Stomach (tissue), 9 donors: ENCODE data around the gene MYO5A. TPM values are rescaled to one million over a fixed set of nuclear protein-coding genes. Genes with fewer than 3 reads are reported as not detected.

ENCODE experiments used
- DNase-seq, 2 donors: peaks; one replicate each; pipeline versions ENCODE4 v3.0.0 to v3.0.0-alpha.2; 2013 to 2019
- H3K27ac ChIP-seq, 5 donors: fragments of 200-600 bp in 4 of 5; sonication (generic) in 4 of 5; one replicate each; pipeline ENCODE4 v1.5.1; 2013 to 2019; ENCODE audit warnings: mild to moderate bottlenecking in 1 of 5, moderate library complexity in 1 of 5
- H3K27me3 ChIP-seq, 3 donors: fragments of 200-600 bp; sonication (generic); one replicate each; pipeline ENCODE4 v1.5.1; 2017 to 2019; ENCODE audit warnings: mixed run types in 1 of 3
- H3K36me3 ChIP-seq, 4 donors: fragments of 200-600 bp; sonication (generic); 1 replicate in 3 of 4; 2 replicates in 1 of 4; pipeline ENCODE4 v1.5.1; 2016 to 2019
- H3K4me1 ChIP-seq, 4 donors: fragments of 200-600 bp; sonication (generic); one replicate each; pipeline ENCODE4 v1.5.1; 2016 to 2019
- H3K4me3 ChIP-seq, 4 donors: fragments of 200-600 bp; sonication (generic) in 3 of 4; one replicate each; pipeline ENCODE4 v1.5.1; 2016 to 2019; ENCODE audit warnings: mild to moderate bottlenecking in 1 of 4
- H3K9me3 ChIP-seq, 4 donors: fragments of 200-600 bp; sonication (generic); one replicate each; pipeline ENCODE4 v1.5.1; 2016 to 2019
- EP300 ChIP-seq: sonication (generic); formaldehyde crosslinking; IDR thresholded peaks from one replicate; pipeline ENCODE4 v1.6.1; 2017; ENCODE audit warnings: antibody characterized with exemption
- POLR2A ChIP-seq, 4 donors: fragments of 450-650 bp; IDR thresholded peaks; one replicate each; pipeline ENCODE4 v1.6.1; 2016; ENCODE audit warnings: antibody characterized with exemption in 4 of 4, control low read depth in 2 of 4, mild to moderate bottlenecking in 1 of 4, moderate library complexity in 1 of 4
- POLR2AphosphoS5 ChIP-seq, 3 donors: sonication (generic); formaldehyde crosslinking; IDR thresholded peaks; one replicate each; pipeline ENCODE4 v1.6.1; 2016; ENCODE audit warnings: antibody characterized with exemption in 3 of 3
- WGBS, 5 donors: extraction: QIAGEN DNeasy Blood & Tissue Kit in 3 of 5; methylation state at CpG; one replicate each; pipeline versions ENCODE4 v1.1.5 to v1.1.7; 2013 to 2018; 5-methylcytosine and 5-hydroxymethylcytosine counted together
- intact Hi-C: fragments of 100-400 bp; cut with DNase I; formaldehyde crosslinking; loops from one replicate; pipeline ENCODE4 v1.15.1; 2023; ENCODE audit warnings: low total_unique reads
- polyA plus RNA-seq, 3 donors: library from polyadenylated mRNA; stranded (reverse); fragments of 200-250 nt; gene quantifications; one replicate each; pipeline ENCODE4 v1.2.3, GENCODE V29; 2013
- total RNA-seq, 5 donors: library from RNA; depleted of rRNA; stranded (reverse); fragments of >200 nt; gene quantifications; one replicate each; pipeline versions ENCODE4 v1.1.0 to v1.2.3, GENCODE V29; 2014 to 2016
- TF ChIP-seq, protein P1 (sequence below), 7 experiments: fragments of 450-650 bp in 4 of 7; fragments of 200-600 bp in 3 of 7; sonication (generic) in 3 of 7; IDR thresholded peaks; one replicate each; pipeline ENCODE4 v1.5.1; 2016 to 2019; ENCODE audit warnings: antibody characterized with exemption in 7 of 7, control low read depth in 2 of 7, mild to moderate bottlenecking in 1 of 7
- donor health status: healthy with polysubstance abuse.
- donor health status: Bipolar disorder and iron deficiency.
- donor health status: healthy.

Gene MYO5A
- total and polyA plus RNA-seq, 8 donors = 1.2 to 26.2 (median 12.0) TPM

DNA sequence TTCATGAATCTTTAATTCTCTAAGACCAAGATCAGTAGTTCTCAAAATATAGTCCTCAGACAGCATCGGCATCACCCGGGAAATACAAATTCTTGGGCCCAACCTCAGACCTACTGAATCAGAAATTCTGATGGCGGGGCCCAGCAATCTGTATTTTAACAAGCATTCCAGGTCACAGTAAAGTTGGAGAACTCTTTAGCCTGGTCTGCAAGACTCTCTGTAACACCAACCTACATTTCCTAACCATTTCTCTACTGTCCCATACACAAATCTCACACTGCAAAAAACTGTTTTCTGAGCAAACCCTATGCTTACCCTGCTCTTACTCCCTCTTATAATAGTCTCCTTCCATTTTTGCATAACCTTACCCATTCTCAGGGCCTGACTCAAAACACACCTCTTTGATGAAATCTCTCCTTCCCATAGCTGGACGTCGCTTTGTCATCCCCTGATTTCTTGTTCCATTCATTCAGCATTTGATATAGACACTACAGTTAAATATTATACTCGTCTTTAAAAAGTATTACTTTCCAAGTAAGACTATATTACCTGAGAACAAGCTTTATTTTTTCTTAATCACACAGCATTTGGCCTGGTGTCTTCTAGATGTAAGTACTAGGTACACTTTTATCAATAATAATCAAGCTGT, 149.8 kb downstream of the MYO5A start:
- TF ChIP-seq POLR2AphosphoS5 (IDR thresholded peaks at IDR 0.05) (no peak), EP300 (no peak), POLR2A (IDR thresholded peaks at IDR 0.05) (no peak)
- TF ChIP-seq, protein P1, sequence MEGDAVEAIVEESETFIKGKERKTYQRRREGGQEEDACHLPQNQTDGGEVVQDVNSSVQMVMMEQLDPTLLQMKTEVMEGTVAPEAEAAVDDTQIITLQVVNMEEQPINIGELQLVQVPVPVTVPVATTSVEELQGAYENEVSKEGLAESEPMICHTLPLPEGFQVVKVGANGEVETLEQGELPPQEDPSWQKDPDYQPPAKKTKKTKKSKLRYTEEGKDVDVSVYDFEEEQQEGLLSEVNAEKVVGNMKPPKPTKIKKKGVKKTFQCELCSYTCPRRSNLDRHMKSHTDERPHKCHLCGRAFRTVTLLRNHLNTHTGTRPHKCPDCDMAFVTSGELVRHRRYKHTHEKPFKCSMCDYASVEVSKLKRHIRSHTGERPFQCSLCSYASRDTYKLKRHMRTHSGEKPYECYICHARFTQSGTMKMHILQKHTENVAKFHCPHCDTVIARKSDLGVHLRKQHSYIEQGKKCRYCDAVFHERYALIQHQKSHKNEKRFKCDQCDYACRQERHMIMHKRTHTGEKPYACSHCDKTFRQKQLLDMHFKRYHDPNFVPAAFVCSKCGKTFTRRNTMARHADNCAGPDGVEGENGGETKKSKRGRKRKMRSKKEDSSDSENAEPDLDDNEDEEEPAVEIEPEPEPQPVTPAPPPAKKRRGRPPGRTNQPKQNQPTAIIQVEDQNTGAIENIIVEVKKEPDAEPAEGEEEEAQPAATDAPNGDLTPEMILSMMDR (IDR thresholded peaks at IDR 0.05) = no peak
- WGBS, 5 donors = 72 to 92% (median 86%) methylated on average over 6 of the region's 6 CpGs
- Histone ChIP-seq H3K27ac (peak overlapping the region in 1 of 5 donors; percentile 17), H3K36me3 (peaks cover 32 to 96% (median 85%) of the 10 kb centered on the region in 4 donors), H3K4me3 (no peak overlapping the region), H3K4me1 (no peaks in the 10 kb centered on the region), H3K27me3 (no peaks in the 10 kb centered on the region), H3K9me3 (peaks cover 0 to 7% (median 0%) of the 10 kb centered on the region in 4 donors)
- intact Hi-C loops = no loop called here
- no peak for DNase-seq

DNA sequence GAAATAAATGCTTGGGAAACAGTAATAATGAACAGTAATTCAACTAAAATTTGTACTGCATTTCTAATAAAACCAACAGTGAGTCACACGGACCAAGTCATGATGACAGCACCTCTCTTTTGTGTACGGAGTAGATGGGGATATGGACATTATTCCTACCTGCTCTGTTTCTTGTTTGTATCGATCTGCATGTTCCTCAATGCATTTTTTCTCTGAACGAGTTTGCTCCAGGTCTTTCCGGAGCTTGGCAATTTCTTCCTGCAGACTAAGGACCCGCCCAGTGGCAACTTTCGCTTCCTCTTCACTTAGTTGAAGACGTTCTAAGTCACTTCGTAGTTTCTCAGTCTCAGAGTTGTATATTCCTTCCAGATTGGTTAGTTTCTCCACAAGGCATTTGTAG, 158.7 kb downstream of the MYO5A start:
- DNase-seq = no peak

DNA sequence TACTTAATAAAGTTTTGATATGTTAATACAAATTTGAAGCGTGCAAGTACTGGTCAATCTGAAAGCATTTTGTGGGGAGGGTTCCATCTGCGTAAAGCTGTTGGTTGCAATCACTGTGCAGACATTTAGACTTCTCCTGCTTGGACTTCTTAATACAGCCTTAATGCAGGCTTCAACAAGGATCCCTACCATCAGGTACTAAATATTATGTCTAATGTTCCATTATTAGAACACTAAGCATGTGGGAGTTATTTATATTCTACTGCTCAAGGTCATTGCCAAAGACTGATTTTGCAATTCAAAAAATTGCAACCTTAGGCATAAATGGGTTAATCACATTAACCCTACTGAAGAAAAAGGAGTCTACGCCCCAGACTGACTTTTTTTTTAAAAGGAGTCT, 159.2 kb downstream of the MYO5A start:
- Histone ChIP-seq H3K27me3 (no peaks in the 10 kb centered on the region), H3K36me3 (peaks cover 4 to 88% (median 81%) of the 10 kb centered on the region in 4 donors), H3K4me3 (no peak overlapping the region), H3K4me1 (no peaks in the 10 kb centered on the region), H3K9me3 (no peaks in the 10 kb centered on the region), H3K27ac (no peak overlapping the region)
- 91 to 96% (median 94%) methylated on average over 3 of the region's 3 CpGs for WGBS, 5 donors
- intact Hi-C loops = no loop called here
- DNase-seq = no peak
- TF ChIP-seq, protein P1 (IDR thresholded peaks at IDR 0.05) = no peak
- no peak for TF ChIP-seq EP300
- TF ChIP-seq POLR2A (IDR thresholded peaks at IDR 0.05) = no peak
- TF ChIP-seq POLR2AphosphoS5 (IDR thresholded peaks at IDR 0.05) = no peak

More for the DNA sequence above, 158.7 kb downstream of the MYO5A start:
- Histone ChIP-seq H3K27me3 (no peaks in the 10 kb centered on the region), H3K4me1 (no peaks in the 10 kb centered on the region), H3K9me3 (peaks cover 0 to 5% (median 0%) of the 10 kb centered on the region in 4 donors), H3K27ac (no peak overlapping the region), H3K4me3 (no peak overlapping the region), H3K36me3 (peaks cover 4 to 88% (median 83%) of the 10 kb centered on the region in 4 donors)
- 86 to 92% (median 89%) methylated on average over 9 of the region's 9 CpGs for WGBS, 5 donors
- intact Hi-C loops = no loop called here
- no peak for TF ChIP-seq EP300
- TF ChIP-seq, protein P1 (IDR thresholded peaks at IDR 0.05) = no peak
- no peak for TF ChIP-seq POLR2AphosphoS5 (IDR thresholded peaks at IDR 0.05)
- TF ChIP-seq POLR2A (IDR thresholded peaks at IDR 0.05) = no peak

DNA sequence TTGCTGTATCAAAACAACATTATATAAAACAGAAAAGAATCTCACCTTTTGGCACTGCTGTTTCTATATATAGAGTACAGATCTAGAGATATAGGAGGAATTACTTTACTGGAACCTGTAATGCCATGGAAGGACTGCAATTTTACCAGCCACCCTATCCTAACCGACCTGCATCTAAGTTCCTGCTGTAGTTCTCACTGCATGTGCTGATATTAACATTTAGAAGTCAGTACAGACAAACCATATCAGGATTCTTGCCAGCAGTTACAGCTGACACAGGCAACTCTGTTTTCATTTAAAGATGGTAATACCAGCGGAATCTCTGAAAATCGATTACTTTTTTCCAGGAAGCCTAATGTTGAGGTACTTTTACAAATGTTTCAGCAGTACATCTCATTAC, 159.7 kb downstream of the MYO5A start:
- H3K4me3 ChIP-seq = no peak overlapping the region
- H3K36me3 ChIP-seq = peaks cover 4 to 88% (median 81%) of the 10 kb centered on the region in 4 donors
- H3K9me3 ChIP-seq = no peaks in the 10 kb centered on the region
- no peak overlapping the region for H3K27ac ChIP-seq
- TF ChIP-seq POLR2AphosphoS5 (IDR thresholded peaks at IDR 0.05) = no peak
- TF ChIP-seq, protein P1 (IDR thresholded peaks at IDR 0.05) = no peak
- no peak for TF ChIP-seq EP300
- no peak for TF ChIP-seq POLR2A (IDR thresholded peaks at IDR 0.05)
- no peaks in the 10 kb centered on the region for H3K27me3 ChIP-seq
- H3K4me1 ChIP-seq = no peaks in the 10 kb centered on the region
- 83 to 95% (median 90%) methylated on average over 3 of the region's 3 CpGs for WGBS, 5 donors
- intact Hi-C loops = no loop called here
- no peak for DNase-seq
